Adipocyte (in vitro differentiated cells): ENCODE data around the gene CD99.

ENCODE experiments used
- DNase-seq: peaks from one replicate; pipeline ENCODE4 v3.0.0-alpha.2; 2015; ENCODE audit warnings: low read depth
- H3K27me3 ChIP-seq: replicated peaks from 2 replicates; pipeline ENCODE4 v1.7.0; 2013; ENCODE audit warnings: mild to moderate bottlenecking, low read length, moderate library complexity; ENCODE audit not compliant: control insufficient read depth, insufficient read depth
- H3K36me3 ChIP-seq: 2 replicates; pipeline ENCODE4 v1.7.0; 2013; ENCODE audit warnings: low read length, mild to moderate bottlenecking, moderate library complexity; ENCODE audit not compliant: control insufficient read depth, insufficient read depth, severe bottlenecking
- H3K4me1 ChIP-seq: 2 replicates; pipeline ENCODE4 v1.7.0; 2013; ENCODE audit warnings: mild to moderate bottlenecking, low read length, moderate library complexity; ENCODE audit not compliant: control insufficient read depth, insufficient read depth
- H3K4me3 ChIP-seq: 2 replicates; pipeline ENCODE4 v1.7.0; 2013; ENCODE audit warnings: mild to moderate bottlenecking, low read length, moderate library complexity
- H3K9ac ChIP-seq: 2 replicates; pipeline ENCODE4 v1.7.0; 2013; ENCODE audit warnings: mild to moderate bottlenecking, low read length, moderate library complexity
- H3K9me3 ChIP-seq: 2 replicates; pipeline ENCODE4 v1.7.0; 2013; ENCODE audit warnings: mild to moderate bottlenecking, low read length, moderate library complexity; ENCODE audit not compliant: control insufficient read depth

Gene CD99

DNA sequence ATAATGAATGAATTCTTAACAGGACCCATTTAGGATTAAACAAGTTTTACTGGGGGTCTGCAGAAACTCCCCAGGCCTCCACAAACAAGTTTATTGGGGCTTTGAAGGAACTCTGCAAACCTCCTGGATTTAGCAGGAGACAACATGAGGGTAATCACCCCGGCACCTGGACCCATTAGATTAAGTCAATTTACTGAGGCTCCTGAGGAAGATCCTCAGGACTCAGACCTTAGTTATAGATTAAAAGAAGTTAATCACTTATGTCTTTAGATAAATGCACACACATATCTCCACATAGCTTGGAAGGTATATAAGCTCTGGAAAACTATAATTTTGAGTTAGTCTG is 90.1 kb downstream of the CD99 start:
- Histone ChIP-seq H3K36me3 (peaks cover 24% of the 10 kb centered on the region), H3K27me3 (no peaks in the 10 kb centered on the region), H3K4me1 (peaks cover 14% of the 10 kb centered on the region), H3K9ac (no peak overlapping the region), H3K4me3 (no peak overlapping the region), H3K9me3 (no peaks in the 10 kb centered on the region)
- no peak for DNase-seq

DNA sequence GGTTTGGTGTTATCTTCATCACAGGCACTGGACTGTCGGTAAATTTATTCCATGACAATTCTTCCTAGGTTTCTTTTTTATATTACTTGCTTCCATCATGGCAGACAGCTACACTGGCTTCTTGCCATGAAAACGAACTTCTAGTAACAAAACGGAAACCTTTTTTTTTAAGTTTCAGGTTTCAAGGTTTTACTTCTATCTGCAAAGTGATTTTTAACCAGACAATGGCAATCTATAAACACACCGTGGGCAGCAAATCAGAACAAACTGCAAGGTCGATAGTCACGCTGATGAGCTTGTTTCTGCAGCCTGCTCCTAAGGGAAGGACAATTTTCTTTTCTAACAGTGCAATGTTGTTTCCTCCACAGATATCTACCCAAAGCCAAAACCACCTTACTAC is 90.6 kb downstream of the CD99 start:
- Histone ChIP-seq H3K27me3 (no peaks in the 10 kb centered on the region), H3K9me3 (no peaks in the 10 kb centered on the region), H3K9ac (no peak overlapping the region), H3K4me1 (peaks cover 14% of the 10 kb centered on the region), H3K4me3 (no peak overlapping the region), H3K36me3 (peaks cover 24% of the 10 kb centered on the region)
- DNase-seq, result no peak

DNA sequence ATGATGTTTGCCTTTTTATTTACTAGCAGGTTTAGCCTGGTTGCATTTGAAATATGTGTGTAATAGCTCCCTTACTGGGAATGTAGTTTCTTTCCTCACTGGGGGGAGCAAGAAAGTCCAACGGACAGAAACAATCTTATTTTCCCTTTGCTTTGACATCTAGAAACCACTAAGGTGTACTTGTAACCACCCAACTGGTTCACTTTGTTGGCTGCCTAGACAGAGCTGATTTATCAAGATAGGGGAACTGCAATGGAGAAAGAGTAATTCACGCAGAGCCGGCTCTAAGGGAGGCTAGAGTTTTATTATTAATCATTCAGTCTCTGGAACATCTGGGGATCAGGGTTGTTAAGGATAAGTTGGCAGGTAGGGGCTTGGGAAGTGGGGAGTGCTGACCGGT is 91.1 kb downstream of the CD99 start:
- H3K9ac ChIP-seq, result no peak overlapping the region
- DNase-seq, result no peak
- no peak overlapping the region for H3K4me3 ChIP-seq
- H3K27me3 ChIP-seq, result no peaks in the 10 kb centered on the region
- H3K9me3 ChIP-seq, result no peaks in the 10 kb centered on the region
- peaks cover 28% of the 10 kb centered on the region for H3K36me3 ChIP-seq
- H3K4me1 ChIP-seq, result peaks cover 14% of the 10 kb centered on the region

DNA sequence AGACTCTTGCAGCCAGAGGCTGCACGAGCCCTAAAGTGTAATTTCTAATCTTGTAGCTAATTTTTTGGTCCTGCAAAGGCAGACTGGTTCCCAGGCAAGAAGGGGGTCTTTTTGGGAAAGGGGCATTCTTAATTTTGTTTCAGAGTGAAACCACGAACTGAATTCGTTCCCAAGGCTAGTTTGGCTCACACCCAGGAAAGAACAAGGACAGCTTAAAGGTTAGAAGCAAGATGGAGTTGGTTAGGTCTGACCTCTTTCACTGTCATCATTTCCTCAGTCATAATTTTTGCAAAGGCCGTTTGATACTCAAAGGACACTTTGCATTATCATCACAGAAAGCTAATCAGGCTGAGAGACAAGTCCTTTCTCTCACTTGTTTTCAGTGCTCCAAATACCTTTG is 91.7 kb downstream of the CD99 start:
- no peak for DNase-seq
- peaks cover 14% of the 10 kb centered on the region for H3K4me1 ChIP-seq
- no peak overlapping the region for H3K9ac ChIP-seq
- no peaks in the 10 kb centered on the region for H3K27me3 ChIP-seq
- no peak overlapping the region for H3K4me3 ChIP-seq
- H3K36me3 ChIP-seq, result peaks cover 31% of the 10 kb centered on the region
- no peaks in the 10 kb centered on the region for H3K9me3 ChIP-seq

DNA sequence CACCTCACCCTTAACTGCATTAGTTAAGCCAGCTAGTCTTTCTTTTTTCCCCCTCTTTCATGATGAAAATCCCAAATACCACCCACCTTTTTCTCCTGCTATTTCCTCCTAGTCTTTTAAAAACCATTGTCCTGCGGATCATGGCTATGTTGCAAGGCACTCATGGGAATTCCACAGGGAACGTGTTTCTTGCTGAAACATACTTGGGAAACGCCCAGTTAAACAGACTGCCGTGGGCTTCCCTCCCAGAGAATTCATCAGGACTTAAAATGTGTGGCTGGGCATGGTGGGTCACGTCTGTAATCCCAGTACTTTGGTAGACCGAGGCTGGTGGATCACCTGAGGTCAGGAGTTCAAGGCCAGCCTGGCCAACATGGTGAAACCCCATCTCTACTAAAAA is 92.9 kb downstream of the CD99 start:
- H3K4me1 ChIP-seq, result peaks cover 16% of the 10 kb centered on the region
- no peak overlapping the region for H3K4me3 ChIP-seq
- peaks cover 31% of the 10 kb centered on the region for H3K36me3 ChIP-seq
- no peak for DNase-seq
- H3K9me3 ChIP-seq, result no peaks in the 10 kb centered on the region
- H3K27me3 ChIP-seq, result no peaks in the 10 kb centered on the region
- H3K9ac ChIP-seq, result no peak overlapping the region

DNA sequence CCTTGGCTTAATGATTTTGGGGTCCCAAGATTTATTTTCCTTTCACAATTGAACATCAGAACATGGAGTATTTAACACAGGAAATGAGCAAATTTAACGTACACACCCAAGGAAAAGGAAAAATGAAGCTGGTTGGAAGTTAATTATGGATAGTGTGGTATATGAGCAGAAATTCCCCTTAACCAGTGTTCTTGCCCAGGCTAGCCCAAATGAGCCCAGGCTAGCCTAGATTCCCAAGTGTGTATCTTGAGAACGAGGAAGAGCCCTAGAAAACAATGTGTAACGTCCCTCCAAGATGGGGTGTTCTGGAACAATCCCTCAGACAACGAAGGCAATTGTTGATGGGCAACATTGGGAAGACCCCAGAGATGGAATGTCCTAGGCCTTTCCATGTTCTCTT is 94.4 kb downstream of the CD99 start:
- Histone ChIP-seq H3K9ac (no peak overlapping the region), H3K27me3 (no peaks in the 10 kb centered on the region), H3K4me3 (no peak overlapping the region), H3K36me3 (peaks cover 36% of the 10 kb centered on the region), H3K4me1 (peaks cover 19% of the 10 kb centered on the region), H3K9me3 (no peaks in the 10 kb centered on the region)
- no peak for DNase-seq

DNA sequence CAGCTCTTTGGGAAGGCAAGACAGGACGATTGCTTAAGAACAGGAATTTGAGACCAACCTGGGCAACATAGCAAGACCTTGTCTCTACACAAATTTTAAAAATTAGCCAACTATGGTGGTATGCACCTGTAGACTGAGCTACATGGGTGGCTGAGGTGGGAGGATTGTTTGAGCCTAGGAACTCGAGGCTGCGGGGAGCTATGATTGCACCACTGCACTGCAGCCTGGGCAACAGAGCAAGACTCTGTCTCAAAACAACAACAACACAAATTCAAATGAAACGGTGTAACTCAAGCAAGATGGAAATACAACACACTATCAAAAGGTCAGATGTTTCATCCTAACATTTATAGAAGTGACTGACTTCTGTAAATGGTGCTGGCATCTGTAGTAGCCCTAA is 97.9 kb downstream of the CD99 start:
- H3K4me3 ChIP-seq, result no peak overlapping the region
- no peaks in the 10 kb centered on the region for H3K27me3 ChIP-seq
- no peak for DNase-seq
- peaks cover 31% of the 10 kb centered on the region for H3K36me3 ChIP-seq
- no peaks in the 10 kb centered on the region for H3K9me3 ChIP-seq
- no peak overlapping the region for H3K9ac ChIP-seq
- H3K4me1 ChIP-seq, result peaks cover 10% of the 10 kb centered on the region

DNA sequence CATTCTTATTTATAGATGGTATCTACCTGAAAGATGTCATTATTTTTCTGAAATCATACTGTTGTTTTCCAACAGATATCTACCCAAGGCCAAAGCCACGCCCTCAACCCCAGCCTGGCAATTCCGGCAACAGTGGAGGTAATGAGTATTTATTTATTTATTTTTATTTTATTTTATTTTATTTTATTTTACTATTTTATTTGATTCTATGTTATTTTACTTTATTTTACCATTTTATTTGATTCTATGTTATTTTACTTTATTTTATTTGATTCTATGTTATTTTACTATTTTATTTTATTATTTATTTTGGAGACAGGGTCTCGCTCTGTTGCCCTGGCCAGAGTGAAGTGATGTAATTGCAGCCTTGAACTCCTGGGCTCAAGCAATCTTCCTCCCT is 98.5 kb downstream of the CD99 start:
- no peak for DNase-seq
- Histone ChIP-seq H3K27me3 (no peaks in the 10 kb centered on the region), H3K4me1 (peaks cover 5% of the 10 kb centered on the region), H3K4me3 (no peak overlapping the region), H3K9me3 (no peaks in the 10 kb centered on the region), H3K9ac (no peak overlapping the region), H3K36me3 (peaks cover 36% of the 10 kb centered on the region)
